T-helper 2 cell (primary cell): ENCODE data around the gene GALNT7.
A peak's percentile ranks its signal among the peaks of the same experiment; 100 is the strongest.

Experiments used
- DNase-seq, 5 experiments: peaks; one replicate each; pipeline versions ENCODE4 v3.0.0 to v3.0.0-alpha.2; 2012 to 2022

Gene GALNT7

DNA sequence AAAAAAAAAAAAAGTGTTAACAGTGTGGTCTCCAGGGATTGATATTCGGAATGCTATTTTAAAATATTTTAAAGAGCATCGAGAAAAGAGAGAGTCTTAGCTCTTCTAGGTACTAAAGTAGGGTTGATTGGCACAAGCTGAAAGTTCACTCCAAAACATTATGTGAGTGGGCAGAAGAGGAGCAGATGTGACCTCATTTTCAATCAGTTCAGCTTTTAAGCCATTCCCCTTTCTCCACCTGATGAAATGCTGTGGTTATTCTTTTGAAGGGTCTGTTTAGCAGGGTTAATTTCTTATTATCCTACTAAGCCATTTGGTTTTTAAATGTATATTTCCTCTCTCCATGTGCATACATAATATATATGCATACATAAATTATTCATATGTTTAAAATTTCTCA is 69.2 kb downstream of the GALNT7 start:
- no peak for DNase-seq

DNA sequence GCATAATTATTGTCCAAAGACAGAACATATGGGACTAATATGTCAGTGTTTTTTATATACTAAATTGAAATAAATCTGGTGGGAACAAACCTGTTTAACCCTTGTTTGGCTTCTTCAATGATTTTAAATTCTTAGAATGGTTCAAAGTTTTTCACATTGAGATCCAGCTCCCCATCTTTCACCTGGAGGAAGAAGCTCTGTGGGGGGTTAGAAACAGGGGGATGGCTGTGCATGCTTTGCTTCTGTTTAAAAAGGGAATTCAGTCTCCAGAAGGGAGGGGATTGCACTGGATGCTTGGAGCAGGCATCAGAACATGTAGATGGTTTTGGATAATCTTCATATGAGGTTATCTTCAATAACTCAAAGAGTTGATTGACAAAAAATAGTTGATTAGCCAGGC is 72.1 kb downstream of the GALNT7 start:
- DNase-seq: no peak

DNA sequence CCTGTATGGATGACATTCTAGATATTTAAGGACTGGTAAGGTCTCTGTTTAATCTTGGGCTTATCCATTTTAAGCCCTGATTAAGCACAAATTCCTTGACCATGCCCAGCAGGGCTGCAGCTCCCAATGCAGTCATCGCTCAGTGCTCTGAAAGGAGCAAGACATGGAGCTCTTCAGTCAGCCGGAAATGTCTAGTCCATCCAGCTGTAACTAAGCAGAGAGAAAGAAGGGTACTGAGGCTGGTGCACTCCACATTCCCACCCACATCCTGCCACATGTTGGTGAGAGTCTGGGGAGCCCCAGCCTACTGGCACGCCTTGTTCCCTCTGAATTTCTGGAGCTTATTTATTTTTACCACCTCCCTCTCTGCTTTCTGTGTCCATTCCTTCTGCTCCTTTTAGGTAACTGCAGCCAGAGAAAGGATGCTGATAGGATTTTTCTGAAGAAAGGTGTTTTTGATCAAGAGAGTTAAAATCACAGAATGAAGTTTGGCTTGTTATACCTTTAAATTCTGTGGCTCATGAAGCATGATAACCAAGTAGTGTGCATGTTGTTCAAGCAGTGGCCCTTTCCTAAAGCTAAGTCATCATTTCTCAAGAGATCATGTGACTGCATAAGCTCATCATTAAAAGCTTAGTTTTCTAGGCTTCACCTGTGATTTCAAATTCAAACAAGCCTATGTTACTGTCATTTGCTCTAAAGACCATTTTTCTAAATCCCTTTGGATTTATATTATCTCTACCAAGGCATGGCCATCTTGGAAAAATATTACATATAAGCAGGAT is 74.0 kb downstream of the GALNT7 start:
- no peak for DNase-seq

DNA sequence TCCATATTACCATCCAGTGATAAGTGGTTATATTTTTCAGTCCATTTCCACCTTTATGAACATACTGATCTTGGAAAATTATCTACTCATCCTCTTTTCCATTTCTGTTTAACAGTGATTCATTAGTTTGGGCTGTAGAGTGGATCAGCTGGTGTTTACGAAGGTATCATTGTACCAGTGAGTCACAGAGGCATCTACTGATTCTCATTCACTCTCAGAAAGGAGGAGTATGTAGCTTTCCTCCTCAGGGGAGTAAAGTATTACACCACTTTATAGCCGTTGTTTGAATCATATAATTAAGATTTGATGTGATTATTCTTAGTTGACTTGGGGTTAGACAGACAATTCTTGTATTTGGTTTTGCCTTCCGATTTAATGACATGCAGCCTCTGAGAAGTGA is 74.7 kb downstream of the GALNT7 start:
- no peak for DNase-seq

GRCh38 chr4:173243917-173244658 is 75.5 kb downstream of the GALNT7 start:
- DNase-seq: no peak

- no peak for DNase-seq
Observed at GRCh38 chr4:173245952-173246351, 77.3 kb downstream of the GALNT7 start.

- DNase-seq: no peak
Observed at GRCh38 chr4:173246719-173247118, 78.1 kb downstream of the GALNT7 start.

DNA sequence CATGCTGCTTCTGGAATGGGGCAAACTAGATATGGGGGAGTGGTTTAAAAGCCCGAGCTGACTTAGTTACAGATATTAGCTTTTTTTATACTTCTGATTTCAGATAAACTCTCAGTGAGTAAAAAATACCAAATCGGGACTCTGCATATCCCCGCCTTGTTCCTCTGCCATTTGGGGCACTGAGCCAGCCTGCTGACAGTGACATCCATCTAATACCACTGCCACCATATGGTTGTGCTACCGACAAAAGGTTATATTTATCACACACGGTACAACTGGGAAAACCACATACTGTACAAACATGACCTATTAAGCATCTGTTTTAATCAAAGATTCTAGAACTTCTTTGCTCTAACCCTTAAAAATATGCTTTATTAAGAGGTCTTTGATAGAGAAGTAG is 78.7 kb downstream of the GALNT7 start:
- DNase-seq: no peak

GRCh38 chr4:173248690-173249089 is 80.1 kb downstream of the GALNT7 start:
- DNase-seq: no peak

DNA sequence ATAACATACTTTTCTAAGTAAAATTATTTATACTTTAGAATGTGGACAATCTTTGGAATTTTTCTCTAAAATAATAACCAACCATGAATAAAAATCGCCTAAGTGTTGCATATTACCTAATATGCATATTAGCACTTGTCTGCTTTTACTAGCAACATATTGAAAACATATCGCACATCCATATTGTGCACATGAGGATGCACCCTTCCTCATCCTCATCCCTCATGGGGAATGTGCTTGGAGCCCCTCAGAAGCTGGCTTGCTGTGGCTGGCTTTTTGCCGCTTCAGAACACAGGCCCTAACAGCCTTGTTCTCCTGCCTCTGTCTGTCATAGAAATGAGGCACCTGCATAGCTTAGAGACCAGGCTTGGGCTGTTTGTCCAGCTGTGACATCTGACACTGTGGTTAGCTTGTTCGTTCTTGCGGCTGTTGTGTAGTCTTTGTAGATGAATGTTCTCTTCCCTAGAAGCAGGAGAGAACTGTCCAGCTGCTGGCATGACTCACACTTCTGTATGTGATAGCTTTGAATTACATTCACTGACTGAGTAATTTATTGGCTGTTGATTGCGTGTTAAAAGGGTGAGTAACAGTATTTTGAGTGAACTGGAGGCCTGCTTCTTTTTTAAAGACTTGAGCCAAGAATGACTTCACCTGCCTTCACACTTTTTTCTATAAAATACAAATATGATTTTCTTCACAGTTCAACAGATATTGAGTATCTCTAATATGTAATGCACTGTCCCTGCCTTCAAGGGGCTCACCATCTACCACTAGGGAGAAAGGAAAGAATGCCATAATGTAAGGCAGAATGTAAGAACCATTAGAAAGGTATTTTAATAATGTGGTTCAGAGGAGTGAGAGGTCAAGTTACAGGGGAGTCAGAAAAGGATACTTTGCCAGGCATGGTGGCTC is 83.7 kb downstream of the GALNT7 start:
- peak in 1 of 5 experiments; percentile 30 for DNase-seq

DNA sequence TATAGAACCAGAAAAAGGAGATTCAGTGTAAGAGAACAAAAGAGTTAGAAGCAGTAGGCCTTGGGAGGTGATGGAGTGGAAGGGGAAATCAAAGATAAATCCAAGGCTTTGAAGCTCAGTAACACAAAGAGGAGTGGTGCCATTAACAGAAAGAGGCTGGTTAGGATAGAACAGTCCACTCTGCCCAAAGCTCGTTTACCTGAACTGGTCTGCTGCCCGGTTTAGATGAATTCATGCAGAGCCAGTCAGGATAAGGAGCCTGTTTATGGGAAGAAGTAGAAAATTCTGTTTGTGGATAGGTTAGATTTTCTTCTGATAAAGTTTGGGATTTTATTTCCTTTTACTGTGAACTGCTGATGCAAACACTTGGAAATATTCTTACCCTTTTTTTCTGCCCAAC is 85.0 kb downstream of the GALNT7 start:
- DNase-seq: no peak

- DNase-seq: no peak
Observed at GRCh38 chr4:173254646-173255045, 86.0 kb downstream of the GALNT7 start.

DNA sequence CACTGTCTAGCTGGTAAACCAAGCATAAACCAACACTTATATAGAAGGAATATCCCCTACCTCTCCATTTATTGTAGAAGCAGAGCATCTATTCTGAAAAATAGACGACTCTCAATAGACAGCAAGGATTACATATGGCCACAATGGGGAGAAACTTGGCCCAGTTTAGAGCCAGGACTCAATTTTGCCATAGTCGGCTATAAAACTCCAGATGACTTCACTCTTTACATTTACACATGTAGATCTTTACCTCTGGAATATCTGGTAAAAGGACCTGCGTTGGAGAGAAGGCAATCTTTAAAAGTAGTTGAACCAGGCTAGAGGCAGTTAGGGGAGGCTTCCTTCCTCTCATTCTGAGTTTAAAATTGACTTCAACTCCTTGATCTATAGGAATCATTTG is 88.2 kb downstream of the GALNT7 start:
- DNase-seq: no peak

GRCh38 chr4:173257732-173258717 is 89.4 kb downstream of the GALNT7 start:
- peak in 4 of 5 experiments; percentile 12 to 57 (median 30) for DNase-seq

GRCh38 chr4:173258866-173259265 is 90.3 kb downstream of the GALNT7 start:
- no peak for DNase-seq

DNA sequence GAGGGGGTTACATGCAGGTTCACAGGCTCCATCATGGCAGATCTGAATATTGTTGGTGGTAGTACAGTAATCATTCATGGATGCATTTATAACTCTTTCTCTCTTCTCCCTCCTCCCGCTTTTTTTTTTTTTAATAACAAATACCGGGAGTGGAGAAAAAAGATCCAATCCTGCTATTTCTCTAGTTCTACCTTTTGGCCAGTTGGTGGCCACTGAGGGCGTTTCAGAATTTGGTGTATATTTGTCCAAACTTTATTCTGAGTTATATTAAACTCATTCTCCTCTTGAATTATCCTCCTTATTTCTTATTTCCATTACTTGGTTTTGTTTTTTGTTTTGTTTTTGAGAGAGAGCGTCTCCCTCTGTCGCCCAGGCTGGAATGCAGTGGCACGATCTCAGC is 90.7 kb downstream of the GALNT7 start:
- no peak for DNase-seq

GRCh38 chr4:173261052-173261451 is 92.4 kb downstream of the GALNT7 start:
- no peak for DNase-seq

DNA sequence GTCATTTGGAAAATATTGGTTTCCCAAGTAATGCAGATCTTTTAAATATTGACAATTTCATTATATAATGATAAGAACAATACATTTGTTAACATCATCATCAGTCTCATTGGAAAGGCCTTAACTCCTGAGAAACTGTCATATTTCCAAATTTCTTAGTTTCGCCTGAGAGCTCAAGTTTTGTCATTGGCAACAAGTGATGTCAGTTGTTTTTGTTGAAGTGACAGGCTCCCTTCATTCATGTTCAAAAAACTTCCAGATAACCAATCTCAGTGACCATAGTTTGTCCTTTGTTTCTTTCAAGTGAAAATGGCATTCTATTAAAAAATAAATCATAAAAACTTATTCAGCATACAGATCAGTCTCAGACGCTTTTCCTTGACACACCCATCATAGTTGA is 93.8 kb downstream of the GALNT7 start:
- no peak for DNase-seq

DNA sequence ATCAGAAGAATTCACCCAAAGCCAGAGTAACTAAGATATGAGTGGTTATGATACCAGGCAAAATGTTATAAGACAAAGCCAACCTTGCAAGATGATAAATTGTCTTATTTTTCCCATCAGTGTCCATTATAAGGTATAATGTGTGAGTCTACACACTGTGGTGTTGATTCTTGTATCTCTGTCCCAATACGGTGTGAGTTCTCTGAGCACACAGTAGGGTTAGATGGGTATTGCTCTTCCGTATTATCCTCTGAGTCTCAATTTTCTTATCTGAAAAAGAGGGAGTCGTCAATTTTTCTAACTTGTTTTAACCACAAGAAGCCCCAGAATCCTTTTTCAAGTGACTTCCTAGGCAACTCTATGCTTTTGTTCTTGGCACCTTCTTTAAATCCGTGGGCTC is 95.6 kb downstream of the GALNT7 start:
- no peak for DNase-seq

- DNase-seq: peak in 1 of 5 experiments; percentile 49
Observed at GRCh38 chr4:173264684-173265185, 96.1 kb downstream of the GALNT7 start.

DNA sequence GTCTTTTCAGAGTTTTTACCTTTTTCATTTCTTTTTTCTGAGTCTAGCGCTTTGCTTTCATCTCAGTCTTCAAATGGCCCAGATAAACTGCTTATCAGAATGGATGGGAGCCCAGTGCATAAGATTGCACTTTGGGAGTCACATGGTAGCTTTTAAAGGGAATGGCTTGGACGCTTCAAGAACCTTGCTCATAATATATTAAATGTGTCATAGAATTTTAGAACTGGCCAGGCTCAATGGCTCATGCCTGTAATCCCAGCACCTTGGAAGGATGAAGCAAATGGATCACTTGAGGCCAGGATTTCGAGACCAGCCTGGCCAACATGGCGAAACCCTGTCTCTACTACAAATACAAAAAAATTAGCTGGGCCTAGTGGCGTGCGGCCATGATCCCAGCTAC is 97.1 kb downstream of the GALNT7 start:
- no peak for DNase-seq

DNA sequence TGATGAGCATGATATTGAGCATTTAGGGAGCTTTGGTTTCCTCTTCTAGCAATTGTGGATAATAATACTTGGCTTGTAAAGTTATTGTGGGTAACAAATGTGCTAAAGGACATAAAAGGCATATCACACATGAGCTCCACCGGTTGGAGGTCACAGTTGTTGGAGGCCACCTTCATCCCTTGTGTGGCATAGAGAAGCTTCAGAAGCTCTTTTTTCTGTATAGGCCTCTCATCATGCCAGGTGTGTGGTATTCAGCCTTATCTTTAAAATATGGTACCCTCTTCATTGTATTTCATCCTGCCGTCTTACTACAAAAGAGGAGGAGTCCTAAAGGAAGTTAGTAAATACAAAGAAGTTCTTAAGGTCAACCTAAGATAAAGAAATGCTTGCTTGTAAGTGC is 99.1 kb downstream of the GALNT7 start:
- no peak for DNase-seq
